ENCODE results near the gene CCDC102B. TPM values are rescaled to one million over a fixed set of nuclear protein-coding genes. Genes with fewer than 3 reads are reported as not detected.

The CCDC102B gene
- total RNA-seq (2022), result 2.1 and 3.0 TPM in 2 replicates
- percentile 28 among the genes with signal in this experiment for Bru-seq, nascent RNA
- BruChase-seq, experiment 1, labeled RNA remaining after a 6-hour chase, result percentile 21 among the genes with signal in this experiment
- BruChase-seq, experiment 2, labeled RNA remaining after a 2-hour chase, result percentile 23 among the genes with signal in this experiment
- long read RNA-seq, partial matches to known transcripts, result 1 of 1 reads
- long read RNA-seq, other reads (novel, unspliced or antisense), result 0 of 1 reads

DNA sequence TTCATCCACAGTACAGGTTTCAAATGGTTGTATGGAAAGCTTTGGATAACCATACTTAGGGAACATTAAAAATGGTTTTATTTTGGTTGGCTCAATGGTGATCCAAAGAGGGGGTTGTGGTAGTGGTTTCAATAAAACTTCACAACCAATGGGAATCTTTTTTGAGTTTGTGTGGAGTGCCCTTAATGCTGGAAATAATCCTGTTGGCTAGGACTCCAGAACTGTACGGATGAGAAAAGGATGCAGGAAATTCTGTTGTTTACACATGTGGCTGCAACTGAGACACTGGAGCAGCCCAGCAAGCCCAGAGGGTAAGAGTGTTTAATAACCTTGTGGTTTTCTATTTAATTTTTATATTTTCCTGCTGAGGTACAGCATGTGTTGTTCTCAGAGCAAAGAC is at the start of gene CCDC102B:
Gene CCDC102B, plus strand, starts transcription at position 210 of the 400 bp plus-strand sequence. CDS start 38,684 bp downstream, outside the sequence.
- CTCF ChIA-PET, result no interaction called here
- no peak for DNase-seq
- no peaks in the 10 kb centered on the region for H3K27me3 Mint-ChIP-seq (ENCODE audit: unreplicated experiment)
- no peak within 1 kb of the TSS for H3K27ac Mint-ChIP-seq (ENCODE audit: unreplicated experiment)
- intact Hi-C loops (cut with micrococcal nuclease; ENCODE audit: unreplicated experiment), result no loop called here
- H3K9me3 Mint-ChIP-seq (ENCODE audit: low read depth, unreplicated experiment), result no peaks in the 10 kb centered on the region
- no peaks in the 10 kb centered on the region for H3K4me1 Mint-ChIP-seq (ENCODE audit: low read depth, unreplicated experiment)
- BruUV-seq (replicated peaks), result no TSS peak
- TF ChIP-seq, protein P1, sequence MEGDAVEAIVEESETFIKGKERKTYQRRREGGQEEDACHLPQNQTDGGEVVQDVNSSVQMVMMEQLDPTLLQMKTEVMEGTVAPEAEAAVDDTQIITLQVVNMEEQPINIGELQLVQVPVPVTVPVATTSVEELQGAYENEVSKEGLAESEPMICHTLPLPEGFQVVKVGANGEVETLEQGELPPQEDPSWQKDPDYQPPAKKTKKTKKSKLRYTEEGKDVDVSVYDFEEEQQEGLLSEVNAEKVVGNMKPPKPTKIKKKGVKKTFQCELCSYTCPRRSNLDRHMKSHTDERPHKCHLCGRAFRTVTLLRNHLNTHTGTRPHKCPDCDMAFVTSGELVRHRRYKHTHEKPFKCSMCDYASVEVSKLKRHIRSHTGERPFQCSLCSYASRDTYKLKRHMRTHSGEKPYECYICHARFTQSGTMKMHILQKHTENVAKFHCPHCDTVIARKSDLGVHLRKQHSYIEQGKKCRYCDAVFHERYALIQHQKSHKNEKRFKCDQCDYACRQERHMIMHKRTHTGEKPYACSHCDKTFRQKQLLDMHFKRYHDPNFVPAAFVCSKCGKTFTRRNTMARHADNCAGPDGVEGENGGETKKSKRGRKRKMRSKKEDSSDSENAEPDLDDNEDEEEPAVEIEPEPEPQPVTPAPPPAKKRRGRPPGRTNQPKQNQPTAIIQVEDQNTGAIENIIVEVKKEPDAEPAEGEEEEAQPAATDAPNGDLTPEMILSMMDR (IDR thresholded peaks at IDR 0.05; ENCODE audit: unreplicated experiment), result no peak
- H3K4me3 Mint-ChIP-seq (ENCODE audit: low read depth, unreplicated experiment), result no peak within 1 kb of the TSS
- H3K36me3 Mint-ChIP-seq (ENCODE audit: insufficient read depth, unreplicated experiment), result no peaks in the 10 kb centered on the region

DNA sequence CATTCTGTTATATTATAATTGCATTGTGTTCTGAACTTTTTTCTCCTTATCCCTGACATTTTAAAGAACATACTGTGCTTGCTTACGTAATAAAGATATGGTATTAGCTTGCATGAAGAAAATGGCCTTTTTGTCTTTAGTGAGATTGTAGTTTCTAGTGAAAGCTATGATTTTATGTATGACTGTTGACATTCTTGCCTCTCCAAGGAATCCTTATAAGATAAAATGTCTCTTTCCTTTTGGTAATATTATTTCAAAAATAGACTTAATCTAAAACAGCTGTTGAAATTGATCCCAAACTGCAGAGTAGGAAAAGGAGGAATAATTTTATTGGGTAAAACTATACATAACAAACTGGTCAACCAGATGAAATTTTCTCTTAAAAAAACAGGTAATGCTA is 40.8 kb upstream of the CCDC102B start:
- Mint-ChIP-seq H3K27ac (ENCODE audit: unreplicated experiment) (no peak overlapping the region), H3K36me3 (ENCODE audit: insufficient read depth, unreplicated experiment) (no peaks in the 10 kb centered on the region), H3K9me3 (ENCODE audit: low read depth, unreplicated experiment) (peaks cover 9% of the 10 kb centered on the region), H3K4me3 (ENCODE audit: low read depth, unreplicated experiment) (no peak overlapping the region), H3K4me1 (ENCODE audit: low read depth, unreplicated experiment) (no peaks in the 10 kb centered on the region), H3K27me3 (ENCODE audit: unreplicated experiment) (no peaks in the 10 kb centered on the region)
- no TSS peak for BruUV-seq (replicated peaks)
- CTCF ChIA-PET, result no interaction called here
- intact Hi-C loops (cut with micrococcal nuclease; ENCODE audit: unreplicated experiment), result no loop called here
- TF ChIP-seq, protein P1 (IDR thresholded peaks at IDR 0.05; ENCODE audit: unreplicated experiment), result no peak
- no peak for DNase-seq

DNA sequence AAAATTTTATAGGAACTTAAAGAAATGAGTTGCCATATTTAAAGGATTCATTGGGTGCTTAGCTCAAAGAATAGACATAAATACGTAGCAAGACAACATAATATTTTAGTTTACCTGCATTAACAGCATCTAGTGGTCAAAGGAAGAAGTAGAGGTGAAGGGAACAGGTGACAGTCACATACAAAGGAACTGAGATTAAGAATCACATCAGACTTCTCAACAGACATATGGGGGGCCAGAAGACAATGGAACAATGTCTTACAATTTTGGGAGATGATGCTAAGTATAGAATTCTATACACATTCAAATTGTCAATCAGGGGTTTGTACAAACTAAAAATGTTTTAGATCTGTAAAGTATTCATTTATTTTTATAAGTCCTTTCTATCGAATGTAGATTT is 38.6 kb upstream of the CCDC102B start:
- H3K4me3 Mint-ChIP-seq (ENCODE audit: low read depth, unreplicated experiment), result no peak overlapping the region
- TF ChIP-seq, protein P1 (IDR thresholded peaks at IDR 0.05; ENCODE audit: unreplicated experiment), result no peak
- BruUV-seq (replicated peaks), result no TSS peak
- DNase-seq, result no peak
- CTCF ChIA-PET, result interaction anchor here (0.7 kb wide), 1 partner anchor 102 kb away, joined by 3 read pairs; no protein-coding TSS in a partner anchor
- no peaks in the 10 kb centered on the region for H3K4me1 Mint-ChIP-seq (ENCODE audit: low read depth, unreplicated experiment)
- H3K27ac Mint-ChIP-seq (ENCODE audit: unreplicated experiment), result no peak overlapping the region
- H3K36me3 Mint-ChIP-seq (ENCODE audit: insufficient read depth, unreplicated experiment), result no peaks in the 10 kb centered on the region
- peaks cover 7% of the 10 kb centered on the region for H3K9me3 Mint-ChIP-seq (ENCODE audit: low read depth, unreplicated experiment)
- no peaks in the 10 kb centered on the region for H3K27me3 Mint-ChIP-seq (ENCODE audit: unreplicated experiment)
- intact Hi-C loops (cut with micrococcal nuclease; ENCODE audit: unreplicated experiment), result no loop called here

DNA sequence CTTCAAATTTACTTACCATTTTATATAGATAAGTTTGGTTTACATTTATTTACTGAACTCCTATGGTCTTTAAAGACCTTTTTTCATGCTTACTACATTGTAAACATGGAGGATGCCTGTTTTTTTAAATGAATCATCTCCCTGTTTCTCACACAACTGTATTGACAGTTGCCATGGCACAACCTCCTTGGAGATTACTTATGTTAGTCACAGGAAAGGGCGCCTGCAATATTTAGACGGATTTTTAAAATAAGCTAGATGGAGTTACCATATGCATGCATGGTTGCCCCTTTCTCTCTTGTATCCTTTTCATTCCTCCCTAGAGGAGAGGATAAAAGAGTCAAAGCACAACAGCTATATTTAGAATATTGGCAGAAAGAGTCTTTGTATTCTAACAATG is 34.8 kb upstream of the CCDC102B start:
- CTCF ChIA-PET, result no interaction called here
- BruUV-seq (replicated peaks), result no TSS peak
- no peaks in the 10 kb centered on the region for H3K36me3 Mint-ChIP-seq (ENCODE audit: insufficient read depth, unreplicated experiment)
- no peak overlapping the region for H3K27ac Mint-ChIP-seq (ENCODE audit: unreplicated experiment)
- H3K27me3 Mint-ChIP-seq (ENCODE audit: unreplicated experiment), result no peaks in the 10 kb centered on the region
- TF ChIP-seq, protein P1 (IDR thresholded peaks at IDR 0.05; ENCODE audit: unreplicated experiment), result no peak
- no peak for DNase-seq
- peaks cover 5% of the 10 kb centered on the region for H3K9me3 Mint-ChIP-seq (ENCODE audit: low read depth, unreplicated experiment)
- intact Hi-C loops (cut with micrococcal nuclease; ENCODE audit: unreplicated experiment), result no loop called here
- no peaks in the 10 kb centered on the region for H3K4me1 Mint-ChIP-seq (ENCODE audit: low read depth, unreplicated experiment)
- no peak overlapping the region for H3K4me3 Mint-ChIP-seq (ENCODE audit: low read depth, unreplicated experiment)

All from Calu3 (cell line).